PC-9 (cell line): Measurements from ENCODE around the gene SIK3.

Experiments used
- CTCF ChIP-seq: fragments of 200-600 bp; sonication (generic); conservative IDR thresholded peaks from 2 replicates; pipeline ENCODE4 v1.6.1; 2017; ENCODE audit warnings: mixed run types, antibody characterized with exemption, mild to moderate bottlenecking, moderate library complexity
- EZH2 ChIP-seq: fragments of 200-600 bp; sonication (generic); IDR thresholded peaks from 2 replicates; pipeline ENCODE4 v1.8.0; 2017; ENCODE audit warnings: antibody characterized with exemption, low read depth

GRCh38 chr11:116997071-116997470, 101.2 kb downstream of the SIK3 start:
- TF ChIP-seq CTCF = no peak
- TF ChIP-seq EZH2 = no peak
